H1 (cell line): ENCODE results near the gene ZSCAN16.

Experiments
- CREB1 ChIP-seq: IDR thresholded peaks from 2 replicates; pipeline ENCODE4 v1.6.1; 2012; ENCODE audit warnings: inconsistent platforms
- MAFK ChIP-seq: IDR thresholded peaks from 2 replicates; pipeline ENCODE4 v1.6.1; 2012; ENCODE audit warnings: low read depth, mild to moderate bottlenecking, improper control_type of control experiment, low read length
- TAF1 ChIP-seq: IDR thresholded peaks from 2 replicates; pipeline ENCODE4 v1.6.1; 2011; ENCODE audit warnings: mild to moderate bottlenecking, low read depth, low read length
- TF ChIP-seq, protein P1 (sequence below), 3 experiments: IDR thresholded peaks; 1 replicate in 2 of 3; 2 replicates in 1 of 3; pipeline versions ENCODE4 v1.5.1 to v1.6.1; 2011; ENCODE audit warnings: low read length in 3 of 3, mild to moderate bottlenecking in 3 of 3, inconsistent platforms in 2 of 3, low read depth in 1 of 3, moderate library complexity in 1 of 3; ENCODE audit not compliant: insufficient read depth in 1 of 3; ENCODE audit errors: control extremely low read depth in 1 of 3
- TF ChIP-seq, protein P2 (sequence below): IDR thresholded peaks from 2 replicates; pipeline ENCODE4 v1.6.1; 2011; ENCODE audit warnings: low read length, improper control_type of control experiment

DNA sequence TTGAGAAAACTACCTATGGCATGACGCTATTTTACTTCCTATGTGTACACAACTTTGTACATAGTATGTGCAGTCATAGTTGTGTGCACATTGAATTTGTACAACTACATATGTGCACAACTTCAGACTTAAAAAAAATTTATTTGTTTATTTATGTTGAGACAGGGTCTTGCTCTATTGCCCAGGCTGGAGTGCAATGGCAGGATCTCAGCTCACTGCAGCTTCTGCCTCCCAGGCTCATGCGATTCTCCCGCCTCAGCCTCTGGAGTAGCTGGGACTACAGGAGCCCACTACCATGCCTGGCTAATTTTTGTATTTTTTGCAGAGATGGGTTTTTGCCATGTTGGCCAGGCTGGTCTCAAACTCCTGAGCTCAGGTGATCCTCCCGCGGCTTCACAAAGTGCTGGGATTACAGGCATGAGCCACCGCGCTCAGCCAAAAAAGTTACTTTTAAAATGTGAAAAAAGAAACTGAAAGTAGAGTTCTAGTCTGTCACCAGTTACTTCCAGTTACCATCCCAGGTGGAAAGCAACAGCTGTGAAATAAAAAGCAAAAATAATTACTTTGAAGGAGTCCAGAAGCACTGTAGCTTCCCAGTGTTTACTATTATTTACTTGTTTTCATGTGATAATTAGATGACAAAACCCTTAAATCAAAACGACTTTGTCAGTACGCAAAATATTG is 15.6 kb downstream of the ZSCAN16 start:
- TF ChIP-seq, protein P1, sequence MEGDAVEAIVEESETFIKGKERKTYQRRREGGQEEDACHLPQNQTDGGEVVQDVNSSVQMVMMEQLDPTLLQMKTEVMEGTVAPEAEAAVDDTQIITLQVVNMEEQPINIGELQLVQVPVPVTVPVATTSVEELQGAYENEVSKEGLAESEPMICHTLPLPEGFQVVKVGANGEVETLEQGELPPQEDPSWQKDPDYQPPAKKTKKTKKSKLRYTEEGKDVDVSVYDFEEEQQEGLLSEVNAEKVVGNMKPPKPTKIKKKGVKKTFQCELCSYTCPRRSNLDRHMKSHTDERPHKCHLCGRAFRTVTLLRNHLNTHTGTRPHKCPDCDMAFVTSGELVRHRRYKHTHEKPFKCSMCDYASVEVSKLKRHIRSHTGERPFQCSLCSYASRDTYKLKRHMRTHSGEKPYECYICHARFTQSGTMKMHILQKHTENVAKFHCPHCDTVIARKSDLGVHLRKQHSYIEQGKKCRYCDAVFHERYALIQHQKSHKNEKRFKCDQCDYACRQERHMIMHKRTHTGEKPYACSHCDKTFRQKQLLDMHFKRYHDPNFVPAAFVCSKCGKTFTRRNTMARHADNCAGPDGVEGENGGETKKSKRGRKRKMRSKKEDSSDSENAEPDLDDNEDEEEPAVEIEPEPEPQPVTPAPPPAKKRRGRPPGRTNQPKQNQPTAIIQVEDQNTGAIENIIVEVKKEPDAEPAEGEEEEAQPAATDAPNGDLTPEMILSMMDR (IDR thresholded peaks at IDR 0.05; ENCODE audit: control extremely low read depth in 1 of 3, insufficient read depth in 1 of 3, low read depth in 1 of 3, low read length in 3 of 3) = no peak
- TF ChIP-seq TAF1 = no peak
- no peak for TF ChIP-seq CREB1
- no peak for TF ChIP-seq MAFK
- TF ChIP-seq, protein P2, sequence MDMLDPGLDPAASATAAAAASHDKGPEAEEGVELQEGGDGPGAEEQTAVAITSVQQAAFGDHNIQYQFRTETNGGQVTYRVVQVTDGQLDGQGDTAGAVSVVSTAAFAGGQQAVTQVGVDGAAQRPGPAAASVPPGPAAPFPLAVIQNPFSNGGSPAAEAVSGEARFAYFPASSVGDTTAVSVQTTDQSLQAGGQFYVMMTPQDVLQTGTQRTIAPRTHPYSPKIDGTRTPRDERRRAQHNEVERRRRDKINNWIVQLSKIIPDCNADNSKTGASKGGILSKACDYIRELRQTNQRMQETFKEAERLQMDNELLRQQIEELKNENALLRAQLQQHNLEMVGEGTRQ = no peak
